GM12865 (cell line): ENCODE measurements around the gene PCBP4.
A peak's percentile ranks its signal among the peaks of the same experiment; 100 is the strongest.

Experiments used
- DNase-seq: peaks from one replicate; pipeline ENCODE4 v3.0.0; 2010; ENCODE audit warnings: low read depth
- H3K4me3 ChIP-seq: 2 replicates; pipeline ENCODE4 v1.5.1; 2011; ENCODE audit warnings: mild to moderate bottlenecking, low read depth, low read length, control low read depth
- TF ChIP-seq, protein P1 (sequence below): IDR thresholded peaks from 2 replicates; pipeline ENCODE4 v1.5.1; 2011; ENCODE audit warnings: low read length, control low read depth, low read depth, inconsistent platforms; ENCODE audit not compliant: insufficient read depth; ENCODE audit errors: missing control alignments

Gene PCBP4

GRCh38 chr3:51978143-51978502, 10.9 kb upstream of the PCBP4 start:
- no peak for DNase-seq
- no peak overlapping the region for H3K4me3 ChIP-seq
- TF ChIP-seq, protein P1, sequence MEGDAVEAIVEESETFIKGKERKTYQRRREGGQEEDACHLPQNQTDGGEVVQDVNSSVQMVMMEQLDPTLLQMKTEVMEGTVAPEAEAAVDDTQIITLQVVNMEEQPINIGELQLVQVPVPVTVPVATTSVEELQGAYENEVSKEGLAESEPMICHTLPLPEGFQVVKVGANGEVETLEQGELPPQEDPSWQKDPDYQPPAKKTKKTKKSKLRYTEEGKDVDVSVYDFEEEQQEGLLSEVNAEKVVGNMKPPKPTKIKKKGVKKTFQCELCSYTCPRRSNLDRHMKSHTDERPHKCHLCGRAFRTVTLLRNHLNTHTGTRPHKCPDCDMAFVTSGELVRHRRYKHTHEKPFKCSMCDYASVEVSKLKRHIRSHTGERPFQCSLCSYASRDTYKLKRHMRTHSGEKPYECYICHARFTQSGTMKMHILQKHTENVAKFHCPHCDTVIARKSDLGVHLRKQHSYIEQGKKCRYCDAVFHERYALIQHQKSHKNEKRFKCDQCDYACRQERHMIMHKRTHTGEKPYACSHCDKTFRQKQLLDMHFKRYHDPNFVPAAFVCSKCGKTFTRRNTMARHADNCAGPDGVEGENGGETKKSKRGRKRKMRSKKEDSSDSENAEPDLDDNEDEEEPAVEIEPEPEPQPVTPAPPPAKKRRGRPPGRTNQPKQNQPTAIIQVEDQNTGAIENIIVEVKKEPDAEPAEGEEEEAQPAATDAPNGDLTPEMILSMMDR, result no peak

DNA sequence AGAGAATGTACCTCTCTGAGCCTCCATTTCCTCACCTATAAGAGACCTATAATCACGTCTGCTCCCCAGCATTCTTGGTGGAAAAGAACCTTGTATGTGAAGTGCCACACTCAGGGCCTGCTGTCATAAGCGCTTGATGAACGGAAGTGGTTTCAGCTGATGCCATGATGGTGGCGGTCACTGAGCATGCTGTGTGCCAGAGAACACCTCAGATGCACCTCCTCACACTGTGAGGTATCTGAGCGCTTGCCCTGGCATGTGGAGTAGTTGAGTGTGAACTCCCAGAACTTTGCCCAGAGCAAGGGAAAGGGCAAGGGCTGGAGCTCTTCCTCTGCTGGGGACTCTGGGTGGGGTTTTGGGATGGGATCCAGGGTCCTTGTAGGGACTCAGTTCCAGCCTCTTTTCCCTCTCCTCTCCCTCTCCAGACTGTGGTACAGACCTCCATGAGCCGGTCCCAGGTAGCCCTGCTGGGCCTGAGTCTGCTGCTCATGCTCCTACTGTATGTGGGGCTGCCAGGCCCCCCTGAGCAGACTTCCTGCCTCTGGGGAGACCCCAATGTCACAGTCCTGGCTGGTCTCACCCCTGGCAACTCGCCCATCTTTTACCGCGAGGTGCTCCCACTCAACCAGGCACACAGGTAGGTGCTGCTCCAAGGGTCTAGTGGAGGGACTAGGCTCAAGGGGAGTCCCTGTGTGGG, 10.3 kb upstream of the PCBP4 start:
- TF ChIP-seq, protein P1, result no peak
- no peak overlapping the region for H3K4me3 ChIP-seq
- DNase-seq, result no peak

DNA sequence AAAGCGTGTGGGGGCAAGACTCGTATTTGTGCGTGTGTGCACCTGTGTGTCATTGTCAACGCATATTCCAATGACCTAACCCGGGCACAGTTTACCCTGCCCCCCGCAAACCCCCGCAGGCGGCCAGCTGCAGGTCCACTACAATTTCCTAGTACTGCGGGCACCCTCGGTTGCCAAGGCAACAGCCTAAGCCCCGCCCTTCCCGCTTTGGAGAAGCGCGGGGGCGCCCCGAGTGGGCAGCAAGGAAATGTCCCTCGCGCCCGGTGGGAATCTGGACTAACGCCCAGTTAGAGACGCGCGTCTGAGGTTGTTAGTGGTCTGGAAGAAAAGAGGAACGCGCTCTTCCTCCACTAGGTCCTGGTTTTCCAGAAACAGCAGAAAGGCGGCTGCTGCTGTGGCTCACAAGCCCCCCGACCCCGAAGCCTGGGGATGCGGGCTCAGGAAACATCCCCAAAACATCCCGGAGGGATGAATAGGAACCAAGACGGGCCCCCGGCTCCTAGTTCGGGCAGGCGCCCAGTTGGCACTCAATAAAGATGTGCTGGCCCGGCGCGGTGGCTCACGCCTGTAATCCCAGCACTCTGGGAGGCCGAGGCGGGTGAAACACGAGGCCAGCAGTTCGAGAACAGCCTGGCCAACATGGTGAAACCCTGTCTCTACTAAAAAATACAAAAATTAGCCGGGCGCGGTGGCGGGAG, 8.7 kb upstream of the PCBP4 start:
- DNase-seq, result peak; percentile 53
- TF ChIP-seq, protein P1, result peak; percentile 12
- H3K4me3 ChIP-seq, result peak overlapping the region; percentile 77

GRCh38 chr3:51974963-51975851, 8.0 kb upstream of the PCBP4 start, which contains the start of gene ABHD14A:
Gene ABHD14A (plus strand): TSS chr3:51975064. CDS start chr3:51975136, 72 bp downstream.
- TF ChIP-seq, protein P1, result no peak
- peak within 1 kb of the TSS; percentile 77 for H3K4me3 ChIP-seq
- peak; percentile 84 for DNase-seq

- TF ChIP-seq, protein P1, result no peak
- DNase-seq, result peak; percentile 37
- H3K4me3 ChIP-seq, result peak overlapping the region; percentile 77
Measured at GRCh38 chr3:51974277-51974962, 7.2 kb upstream of the PCBP4 start.

DNA sequence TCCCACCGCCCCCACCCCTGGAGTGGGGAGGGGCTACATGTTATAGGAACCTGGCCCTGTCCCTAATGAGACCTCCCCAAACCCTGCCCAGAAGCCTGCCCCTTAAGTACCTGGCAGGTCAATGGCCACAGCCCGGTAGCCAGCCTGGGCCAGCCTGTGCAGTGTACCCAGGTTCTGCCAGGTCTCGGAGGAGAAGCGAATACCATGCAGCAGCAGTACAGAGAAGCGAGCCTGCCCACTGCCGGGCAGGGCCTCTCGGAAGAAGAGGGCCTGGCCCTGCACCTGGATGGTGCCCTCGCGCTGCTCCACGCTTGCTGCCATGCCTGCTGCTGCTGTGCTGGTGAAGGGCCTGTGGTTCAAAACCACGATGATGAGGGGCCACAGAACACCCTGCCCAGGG, 4.1 kb upstream of the PCBP4 start:
- DNase-seq, result no peak
- TF ChIP-seq, protein P1, result no peak

More for the DNA sequence above, 4.1 kb upstream of the PCBP4 start:
- no peak overlapping the region for H3K4me3 ChIP-seq
